Tibial artery (tissue), 4 donors: ENCODE data around the gene H19.

Source experiments
- DNase-seq, 2 donors: peaks; one replicate each; pipeline ENCODE4 v3.0.0-alpha.2; 2019
- H3K27ac ChIP-seq, 2 donors: fragments of 200-600 bp; sonication (generic) in 1 of 2; 1 replicate in 1 of 2; 2 replicates in 1 of 2; pipeline ENCODE4 v1.5.1; 2018 to 2019; ENCODE audit warnings: mild to moderate bottlenecking in 1 of 2
- H3K27me3 ChIP-seq, 2 donors: fragments of 200-600 bp; sonication (generic) in 1 of 2; one replicate each; pipeline versions ENCODE4 v1.5.1 to v1.6.0; 2016 to 2019
- H3K36me3 ChIP-seq, 3 donors: fragments of 200-600 bp; sonication (generic) in 2 of 3; one replicate each; pipeline ENCODE4 v1.5.1; 2016 to 2019; ENCODE audit warnings: mild to moderate bottlenecking in 2 of 3
- H3K4me1 ChIP-seq, 4 donors: fragments of 200-600 bp; sonication (generic) in 2 of 4; 1 replicate in 3 of 4; 2 replicates in 1 of 4; pipeline ENCODE4 v1.5.1; 2016 to 2019
- H3K4me3 ChIP-seq, 2 donors: fragments of 200-600 bp; sonication (generic) in 1 of 2; 1 replicate in 1 of 2; 2 replicates in 1 of 2; pipeline ENCODE4 v1.5.1; 2018 to 2019; ENCODE audit warnings: mild to moderate bottlenecking in 2 of 2
- H3K9me3 ChIP-seq, 3 donors: fragments of 200-600 bp; sonication (generic) in 1 of 3; one replicate each; pipeline ENCODE4 v1.5.1; 2016 to 2019
- CTCF ChIP-seq, 2 experiments: fragments of 200-600 bp in 1 of 2; fragments of 450-650 bp in 1 of 2; IDR thresholded peaks; one replicate each; pipeline ENCODE4 v1.5.1; 2017 to 2019; ENCODE audit warnings: antibody characterized with exemption in 2 of 2, mild to moderate bottlenecking in 1 of 2, moderate library complexity in 1 of 2
- intact Hi-C: fragments of 100-400 bp; cut with DNase I; formaldehyde crosslinking; loops from one replicate; pipeline ENCODE4 v1.15.0; 2023; ENCODE audit warnings: low total_unique reads

The H19 gene

GRCh38 chr11:1947592-1948237, 49.9 kb downstream of the H19 start:
- H3K4me3 ChIP-seq, result no peak overlapping the region
- intact Hi-C loops, result no loop called here
- no peaks in the 10 kb centered on the region for H3K9me3 ChIP-seq
- H3K36me3 ChIP-seq, result no peaks in the 10 kb centered on the region
- peaks cover 0 to 10% (median 3%) of the 10 kb centered on the region in 4 donors for H3K4me1 ChIP-seq
- H3K27ac ChIP-seq, result no peak overlapping the region
- H3K27me3 ChIP-seq, result no peaks in the 10 kb centered on the region
- TF ChIP-seq CTCF (IDR thresholded peaks at IDR 0.05), result no peak
- DNase-seq, result no peak

- intact Hi-C loops, result no loop called here
- no peak for TF ChIP-seq CTCF (IDR thresholded peaks at IDR 0.05)
- H3K4me1 ChIP-seq, result peaks cover 0 to 10% (median 3%) of the 10 kb centered on the region in 4 donors
Measured at GRCh38 chr11:1946812-1947484, 50.7 kb downstream of the H19 start, which contains the start of gene MRPL23. MRPL23 (plus strand) TSS chr11:1947332; CDS start chr11:1947363, 31 bp downstream.

More at GRCh38 chr11:1946812-1947484, 50.7 kb downstream of the H19 start, which contains the start of gene MRPL23:
- peak; percentile 16 to 39 for DNase-seq
- H3K27ac ChIP-seq, result no peak within 1 kb of the TSS
- no peaks in the 10 kb centered on the region for H3K36me3 ChIP-seq
- H3K27me3 ChIP-seq, result no peaks in the 10 kb centered on the region
- no peak within 1 kb of the TSS for H3K4me3 ChIP-seq
- no peaks in the 10 kb centered on the region for H3K9me3 ChIP-seq
